ENCODE data around the gene FBXL15.

FBXL15 gene

GRCh38 chr10:102382871-102383270, 37.8 kb upstream of the FBXL15 start (continued):
- no peak for TF ChIP-seq POU6F1 (CRISPR knock-in tag; IDR thresholded peaks at IDR 0.05; ENCODE audit: borderline replicate concordance, low read depth)
- TF ChIP-seq ZFP30 (CRISPR knock-in tag; IDR thresholded peaks at IDR 0.05) = no peak
- TF ChIP-seq TCF4 (CRISPR knock-in tag; IDR thresholded peaks at IDR 0.05; ENCODE audit: borderline replicate concordance) = no peak
- no peak for TF ChIP-seq GLIS3 (CRISPR knock-in tag; IDR thresholded peaks at IDR 0.05)
- no peak for TF ChIP-seq ZNF70 (CRISPR knock-in tag; IDR thresholded peaks at IDR 0.05)

- TF ChIP-seq ESRRG (CRISPR knock-in tag; IDR thresholded peaks at IDR 0.05) (no peak), OSR1 (CRISPR knock-in tag; IDR thresholded peaks at IDR 0.05) (no peak), CSRNP3 (CRISPR knock-in tag; IDR thresholded peaks at IDR 0.05) (no peak), PPARA (CRISPR knock-in tag; IDR thresholded peaks at IDR 0.05; ENCODE audit: borderline replicate concordance) (no peak), ZFP3 (CRISPR knock-in tag; IDR thresholded peaks at IDR 0.05) (no peak), ZNF70 (CRISPR knock-in tag; IDR thresholded peaks at IDR 0.05) (no peak), ZNF8 (CRISPR knock-in tag; IDR thresholded peaks at IDR 0.05) (no peak), GLIS3 (CRISPR knock-in tag; IDR thresholded peaks at IDR 0.05) (no peak), SNAI2 (CRISPR knock-in tag; IDR thresholded peaks at IDR 0.05) (no peak), TCF4 (CRISPR knock-in tag; IDR thresholded peaks at IDR 0.05; ENCODE audit: borderline replicate concordance) (no peak)
- ATAC-seq = peak; percentile 41; the same call in 2 of the 3 replicates
These were observed 36.6 kb upstream of the FBXL15 start for GRCh38 chr10:102384053-102384452.

- ATAC-seq = no peak
- TF ChIP-seq PATZ1 (CRISPR knock-in tag; IDR thresholded peaks at IDR 0.05; ENCODE audit: borderline replicate concordance) (no peak), TSHZ2 (CRISPR knock-in tag; IDR thresholded peaks at IDR 0.05) (no peak)
These were observed 35.8 kb upstream of the FBXL15 start for GRCh38 chr10:102384606-102385429.

GRCh38 chr10:102389894-102390293, 30.7 kb upstream of the FBXL15 start:
- TF ChIP-seq ISL1 (CRISPR knock-in tag; IDR thresholded peaks at IDR 0.05) (no peak), ZFP3 (CRISPR knock-in tag; IDR thresholded peaks at IDR 0.05) (no peak), BACH2 (CRISPR knock-in tag; IDR thresholded peaks at IDR 0.05; ENCODE audit: borderline replicate concordance) (no peak), CSRNP3 (CRISPR knock-in tag; IDR thresholded peaks at IDR 0.05) (no peak)
- no peak for ATAC-seq

All from SK-N-SH treated with all-trans-retinoic acid at 6 μM for 48 hours (cell line).